Glutamatergic neuron (in vitro differentiated cells): ENCODE measurements around the gene PTPRN2. TPM values are rescaled to one million over a fixed set of nuclear protein-coding genes. Genes with fewer than 3 reads are reported as not detected.

Source experiments
- DNase-seq: peaks from one replicate; pipeline ENCODE4 v3.0.0; 2022
- H3K27ac Mint-ChIP-seq: one replicate; pipeline ENCODE4 v1.8.0; 2020; ENCODE audit warnings: mild to moderate bottlenecking, mixed read lengths, inconsistent platforms; ENCODE audit not compliant: unreplicated experiment
- H3K27me3 Mint-ChIP-seq: one replicate; pipeline ENCODE4 v1.8.0; 2020; ENCODE audit warnings: mild to moderate bottlenecking, moderate library complexity, mixed read lengths, inconsistent platforms; ENCODE audit not compliant: unreplicated experiment
- H3K36me3 Mint-ChIP-seq: one replicate; pipeline ENCODE4 v1.8.0; 2020; ENCODE audit warnings: mild to moderate bottlenecking, mixed read lengths, inconsistent platforms; ENCODE audit not compliant: unreplicated experiment
- H3K4me1 Mint-ChIP-seq: one replicate; pipeline ENCODE4 v1.8.0; 2020; ENCODE audit warnings: mild to moderate bottlenecking, low read depth, mixed read lengths, inconsistent platforms; ENCODE audit not compliant: unreplicated experiment
- H3K4me3 Mint-ChIP-seq: one replicate; pipeline ENCODE4 v1.8.0; 2020; ENCODE audit warnings: mild to moderate bottlenecking, mixed read lengths, inconsistent platforms; ENCODE audit not compliant: unreplicated experiment
- H3K9me3 Mint-ChIP-seq: one replicate; pipeline ENCODE4 v1.8.0; 2020; ENCODE audit warnings: mild to moderate bottlenecking, moderate library complexity, mixed read lengths, inconsistent platforms; ENCODE audit not compliant: unreplicated experiment
- total RNA-seq: library from RNA; stranded (reverse); fragmentation: NEBNext Ultra II Directional; extraction: Animal tissue kit (Norgen Biotek cat#: 25700); gene quantifications from one replicate; pipeline ENCODE4 v1.2.1, GENCODE V29; 2021; ENCODE audit not compliant: unreplicated experiment
- TF ChIP-seq, protein P1 (sequence below): fragments of 200-600 bp; sonication (generic); IDR thresholded peaks from one replicate; pipeline ENCODE4 v1.5.0; 2021; ENCODE audit not compliant: partially characterized antibody, unreplicated experiment

PTPRN2 gene
- total RNA-seq, 1 donor from 2014 or later = 49.0 TPM

DNA sequence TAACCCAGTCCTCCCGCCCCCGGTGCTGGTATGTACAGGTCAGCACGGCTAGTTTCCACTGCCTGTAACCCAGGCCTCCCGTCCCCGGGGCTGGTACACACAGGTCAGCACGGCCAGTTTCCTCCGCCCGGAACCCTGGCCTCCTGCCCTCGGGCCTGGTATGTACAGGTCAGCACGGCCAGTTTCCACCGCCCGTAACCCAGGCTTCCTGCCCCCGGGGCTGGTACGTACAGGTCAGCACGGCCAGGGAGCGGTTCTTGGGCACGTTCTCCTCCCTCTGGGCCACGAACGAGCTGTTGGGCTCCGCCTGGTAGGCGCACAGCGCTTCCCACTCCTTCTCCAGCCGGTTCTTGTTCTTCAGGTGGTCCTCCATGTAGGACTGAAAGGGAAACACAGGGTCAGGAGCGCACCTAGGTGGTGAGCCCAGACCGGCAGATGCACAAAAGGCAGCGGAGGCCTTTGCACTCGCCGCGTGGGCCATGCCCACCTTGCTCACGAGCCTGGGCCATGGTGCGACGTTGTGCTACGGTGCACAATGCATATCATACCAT, 966.4 kb downstream of the PTPRN2 start:
- Mint-ChIP-seq H3K4me3 (no peak overlapping the region), H3K36me3 (peaks cover 6% of the 10 kb centered on the region), H3K27ac (no peak overlapping the region), H3K9me3 (peaks cover 4% of the 10 kb centered on the region), H3K27me3 (peaks cover 7% of the 10 kb centered on the region), H3K4me1 (no peaks in the 10 kb centered on the region)
- TF ChIP-seq, protein P1, sequence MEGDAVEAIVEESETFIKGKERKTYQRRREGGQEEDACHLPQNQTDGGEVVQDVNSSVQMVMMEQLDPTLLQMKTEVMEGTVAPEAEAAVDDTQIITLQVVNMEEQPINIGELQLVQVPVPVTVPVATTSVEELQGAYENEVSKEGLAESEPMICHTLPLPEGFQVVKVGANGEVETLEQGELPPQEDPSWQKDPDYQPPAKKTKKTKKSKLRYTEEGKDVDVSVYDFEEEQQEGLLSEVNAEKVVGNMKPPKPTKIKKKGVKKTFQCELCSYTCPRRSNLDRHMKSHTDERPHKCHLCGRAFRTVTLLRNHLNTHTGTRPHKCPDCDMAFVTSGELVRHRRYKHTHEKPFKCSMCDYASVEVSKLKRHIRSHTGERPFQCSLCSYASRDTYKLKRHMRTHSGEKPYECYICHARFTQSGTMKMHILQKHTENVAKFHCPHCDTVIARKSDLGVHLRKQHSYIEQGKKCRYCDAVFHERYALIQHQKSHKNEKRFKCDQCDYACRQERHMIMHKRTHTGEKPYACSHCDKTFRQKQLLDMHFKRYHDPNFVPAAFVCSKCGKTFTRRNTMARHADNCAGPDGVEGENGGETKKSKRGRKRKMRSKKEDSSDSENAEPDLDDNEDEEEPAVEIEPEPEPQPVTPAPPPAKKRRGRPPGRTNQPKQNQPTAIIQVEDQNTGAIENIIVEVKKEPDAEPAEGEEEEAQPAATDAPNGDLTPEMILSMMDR = no peak
- DNase-seq = no peak

DNA sequence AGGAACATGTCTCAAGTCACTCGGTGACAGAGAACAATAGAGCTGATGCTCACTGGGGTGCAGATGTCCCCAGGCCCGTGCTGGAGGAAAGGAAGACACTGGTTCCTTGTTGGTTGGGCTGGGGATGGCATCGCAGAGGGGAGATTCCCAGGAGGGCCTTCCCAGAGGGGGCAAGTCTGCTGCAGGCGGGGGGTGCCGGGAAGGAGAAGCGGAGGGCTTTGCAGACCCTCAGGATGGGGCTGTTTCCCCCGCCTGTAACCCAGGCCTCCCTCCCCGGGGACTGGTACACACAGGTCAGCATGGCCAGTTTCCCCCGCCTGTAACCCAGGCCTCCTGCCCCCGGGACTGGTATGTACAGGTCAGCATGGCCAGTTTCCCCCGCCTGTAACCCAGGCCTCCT, 967.0 kb downstream of the PTPRN2 start:
- Mint-ChIP-seq H3K4me3 (no peak overlapping the region), H3K36me3 (peaks cover 6% of the 10 kb centered on the region), H3K27me3 (peaks cover 7% of the 10 kb centered on the region), H3K9me3 (peaks cover 4% of the 10 kb centered on the region), H3K27ac (no peak overlapping the region), H3K4me1 (no peaks in the 10 kb centered on the region)
- TF ChIP-seq, protein P1 = no peak
- no peak for DNase-seq

DNA sequence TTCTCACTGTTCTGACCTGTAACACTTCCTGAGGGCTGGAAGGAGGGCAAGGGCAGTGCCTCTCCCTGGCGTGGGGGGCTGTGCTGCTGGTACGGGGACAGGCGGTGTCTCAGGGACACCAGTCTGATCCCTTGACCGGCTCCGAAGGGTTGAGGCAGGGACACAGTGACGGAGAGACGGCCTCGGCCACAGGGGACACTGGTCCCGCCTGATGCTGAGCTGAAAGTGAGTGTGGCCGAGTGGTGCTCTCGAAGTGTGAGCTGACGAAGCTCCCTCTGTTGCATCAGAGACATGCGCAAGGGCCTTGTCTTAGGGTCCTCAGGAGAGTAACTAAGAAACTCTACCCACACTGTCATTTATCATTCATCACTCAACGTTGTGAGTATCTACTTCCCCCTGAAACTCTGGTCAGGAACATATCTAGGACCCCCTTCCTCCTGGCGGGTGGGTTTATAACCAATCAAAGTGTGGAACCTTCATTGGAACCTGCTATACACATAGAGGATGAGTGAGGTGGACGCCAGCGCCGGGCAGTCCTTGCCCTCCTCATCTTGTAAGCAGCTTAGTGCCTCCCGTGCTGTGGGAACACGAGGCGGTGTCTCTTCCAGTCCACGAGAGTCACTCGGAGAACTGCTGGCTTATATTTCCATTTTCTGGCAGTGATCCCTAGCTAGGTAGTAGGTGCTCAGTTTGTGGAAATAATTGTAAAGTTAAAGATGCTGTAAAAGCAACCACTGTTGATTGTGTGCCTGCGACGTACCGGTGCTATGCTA, 967.7 kb downstream of the PTPRN2 start:
- H3K4me1 Mint-ChIP-seq = peaks cover 2% of the 10 kb centered on the region
- H3K9me3 Mint-ChIP-seq = peaks cover 4% of the 10 kb centered on the region
- peaks cover 7% of the 10 kb centered on the region for H3K27me3 Mint-ChIP-seq
- no peak overlapping the region for H3K27ac Mint-ChIP-seq
- TF ChIP-seq, protein P1 = no peak
- H3K4me3 Mint-ChIP-seq = no peak overlapping the region
- peaks cover 6% of the 10 kb centered on the region for H3K36me3 Mint-ChIP-seq
- no peak for DNase-seq

DNA sequence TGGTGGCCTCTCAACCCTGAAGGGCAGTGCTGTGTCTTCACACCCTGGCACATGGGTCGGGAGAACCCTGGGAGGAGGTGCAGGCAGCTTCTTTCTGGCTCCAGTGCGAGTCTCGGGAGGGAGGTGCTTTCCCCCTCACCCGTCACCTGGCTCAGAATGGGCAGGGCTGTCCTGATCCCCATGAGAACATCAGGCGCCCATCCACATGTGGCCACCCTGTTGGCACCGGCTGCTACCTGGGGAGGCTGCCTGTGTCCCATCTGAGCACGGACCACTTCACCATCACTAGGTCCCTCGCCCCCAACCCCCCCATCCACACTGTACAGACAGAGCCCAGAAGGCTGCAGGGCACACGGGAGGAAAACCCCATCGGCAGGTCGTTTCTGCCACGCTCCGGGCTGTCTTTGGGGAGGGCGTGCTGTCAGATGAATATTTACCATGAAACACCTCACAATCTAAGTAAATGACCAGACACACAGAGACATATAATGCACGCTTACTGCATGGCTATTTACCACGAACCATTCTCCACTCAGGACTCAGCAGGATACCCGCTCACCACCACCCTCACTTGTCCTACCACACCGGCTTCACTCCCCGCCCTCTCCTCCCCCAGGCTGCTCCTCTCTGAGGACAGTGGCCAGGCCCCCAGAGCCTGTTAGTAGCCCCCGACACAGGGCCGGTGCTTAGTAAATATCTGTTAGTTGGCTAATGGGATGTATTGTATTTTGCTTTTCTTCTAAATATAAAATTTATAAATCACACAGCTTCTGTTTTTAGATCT, 968.6 kb downstream of the PTPRN2 start:
- DNase-seq = no peak
- TF ChIP-seq, protein P1 = no peak
- no peak overlapping the region for H3K4me3 Mint-ChIP-seq
- H3K9me3 Mint-ChIP-seq = peaks cover 8% of the 10 kb centered on the region
- peaks cover 4% of the 10 kb centered on the region for H3K4me1 Mint-ChIP-seq
- H3K27ac Mint-ChIP-seq = no peak overlapping the region
- peaks cover 12% of the 10 kb centered on the region for H3K27me3 Mint-ChIP-seq
- H3K36me3 Mint-ChIP-seq = peaks cover 11% of the 10 kb centered on the region
